HG02642 (cell line): ENCODE results near the gene BLNK.

Experiments used
- ATAC-seq: cut with Tn5 transposase; IDR thresholded peaks from one replicate; pipeline ENCODE4 v1.9.1; 2021; ENCODE audit warnings: mild to moderate bottlenecking; ENCODE audit not compliant: unreplicated experiment, poor library complexity

Gene BLNK

GRCh38 chr10:96165726-96166125 lies 105.6 kb downstream of the BLNK start:
- ATAC-seq: no peak

GRCh38 chr10:96153070-96153469 lies 118.3 kb downstream of the BLNK start:
- ATAC-seq: no peak

GRCh38 chr10:96152437-96152836 lies 118.9 kb downstream of the BLNK start:
- no peak for ATAC-seq
